GM21360 (cell line): ENCODE data around the gene RXRB.
"Not testable (repeated sequence)": the region's sequence is repeated elsewhere in the genome, so short reads cannot be mapped to it uniquely, and the experiment has no call there.

Source experiments
- ATAC-seq: cut with Tn5 transposase; IDR thresholded peaks from one replicate; pipeline ENCODE4 v1.9.1; 2021; ENCODE audit warnings: mild to moderate bottlenecking, moderate library complexity; ENCODE audit not compliant: unreplicated experiment

The RXRB gene

DNA sequence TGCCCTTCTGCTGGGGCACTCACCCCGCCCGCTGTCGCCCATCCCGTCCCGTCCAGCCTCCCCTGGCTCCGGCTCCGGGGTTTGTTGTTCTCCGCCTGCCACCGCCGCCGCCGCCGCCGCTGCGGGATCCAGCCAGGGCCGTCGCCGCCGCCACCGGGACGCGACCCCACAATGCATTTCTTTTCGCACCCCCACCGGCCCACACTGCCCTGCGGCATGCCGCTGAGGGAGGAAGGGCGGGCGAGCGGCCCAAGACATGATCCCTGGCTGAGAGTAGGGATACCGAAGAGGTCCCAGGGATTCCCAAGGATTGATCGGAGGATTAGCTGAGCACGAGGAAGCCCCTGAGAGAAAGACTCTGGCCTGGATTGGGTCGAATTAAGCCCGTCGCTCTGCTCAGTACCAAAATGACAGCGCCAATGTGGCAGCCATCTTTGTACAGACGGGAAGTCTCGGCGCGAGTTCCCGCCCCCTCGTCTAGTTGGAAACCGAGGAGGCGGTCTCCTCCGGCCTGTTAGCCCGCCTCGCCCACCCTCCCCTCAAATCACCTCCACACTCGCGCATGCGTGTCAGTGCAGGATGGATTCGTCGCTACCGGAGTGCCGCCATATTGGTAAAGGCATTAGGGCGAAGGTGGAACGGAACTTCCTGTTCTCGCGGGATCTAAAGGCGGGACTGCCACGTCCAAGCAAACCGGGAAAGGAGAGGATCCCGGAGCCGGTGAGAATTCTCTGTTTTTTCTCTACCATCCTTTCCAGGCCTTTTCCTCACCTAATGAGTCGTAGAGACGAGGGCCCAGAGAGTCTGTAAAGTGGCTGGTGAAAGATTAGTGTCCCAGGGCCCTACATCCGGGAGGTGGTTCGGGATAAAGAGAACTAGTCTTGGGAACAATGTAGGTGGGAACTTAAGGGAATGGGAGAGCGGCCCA, at the start of gene RXRB, which contains the start of gene SLC39A7:
TSS of gene RXRB (minus strand) at position 447 of the 928 bp plus-strand sequence. CDS start at position 258, 189 bp downstream.
TSS of gene SLC39A7 (plus strand) at position 649 of the 928 bp plus-strand sequence. CDS start 379 bp downstream, outside the sequence.
- ATAC-seq = peak; percentile 47

DNA sequence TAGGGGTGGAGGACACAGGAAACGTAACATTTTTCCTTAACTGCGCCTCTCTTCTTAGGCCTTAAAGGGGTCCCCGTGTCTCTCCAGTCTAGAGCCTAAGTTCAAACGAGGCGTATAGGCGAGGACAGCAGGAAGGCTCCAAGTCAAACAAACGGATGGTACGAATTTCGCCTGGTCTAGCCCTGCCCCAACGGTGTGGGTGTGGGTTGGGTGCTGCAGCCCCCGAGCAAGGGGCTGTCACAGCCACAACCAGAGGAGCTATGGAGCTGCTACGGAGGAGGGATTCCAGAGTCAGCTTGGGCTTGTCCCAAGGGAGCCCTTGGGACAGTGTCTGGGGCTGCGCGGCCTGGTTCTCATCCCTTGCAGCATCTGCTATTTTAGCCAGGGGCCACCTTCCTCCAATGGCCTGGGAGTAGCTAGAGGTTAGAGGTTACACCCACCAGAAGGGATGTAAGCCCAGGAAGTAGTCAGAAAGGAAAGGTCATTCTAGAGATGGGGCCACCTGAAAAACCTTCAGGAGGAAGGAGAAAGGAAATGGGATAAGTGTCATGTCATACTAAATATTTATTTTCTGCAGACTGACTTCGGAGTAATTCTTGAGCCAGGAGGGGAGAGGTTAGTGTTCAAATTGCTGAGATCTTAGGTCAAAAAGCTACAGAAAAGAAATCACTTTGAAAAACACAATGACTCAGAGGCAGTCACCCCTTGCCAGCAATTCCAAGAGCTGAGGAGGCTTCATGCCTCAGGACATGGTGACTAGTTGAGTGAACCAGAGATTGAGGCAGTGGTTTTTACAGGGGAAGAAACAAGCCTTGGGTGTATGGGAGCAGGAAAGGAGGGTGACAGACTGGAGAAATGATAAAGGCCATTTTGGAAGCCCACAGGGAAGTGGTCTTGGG, 49.5 kb upstream of the RXRB start:
- no peak for ATAC-seq

DNA sequence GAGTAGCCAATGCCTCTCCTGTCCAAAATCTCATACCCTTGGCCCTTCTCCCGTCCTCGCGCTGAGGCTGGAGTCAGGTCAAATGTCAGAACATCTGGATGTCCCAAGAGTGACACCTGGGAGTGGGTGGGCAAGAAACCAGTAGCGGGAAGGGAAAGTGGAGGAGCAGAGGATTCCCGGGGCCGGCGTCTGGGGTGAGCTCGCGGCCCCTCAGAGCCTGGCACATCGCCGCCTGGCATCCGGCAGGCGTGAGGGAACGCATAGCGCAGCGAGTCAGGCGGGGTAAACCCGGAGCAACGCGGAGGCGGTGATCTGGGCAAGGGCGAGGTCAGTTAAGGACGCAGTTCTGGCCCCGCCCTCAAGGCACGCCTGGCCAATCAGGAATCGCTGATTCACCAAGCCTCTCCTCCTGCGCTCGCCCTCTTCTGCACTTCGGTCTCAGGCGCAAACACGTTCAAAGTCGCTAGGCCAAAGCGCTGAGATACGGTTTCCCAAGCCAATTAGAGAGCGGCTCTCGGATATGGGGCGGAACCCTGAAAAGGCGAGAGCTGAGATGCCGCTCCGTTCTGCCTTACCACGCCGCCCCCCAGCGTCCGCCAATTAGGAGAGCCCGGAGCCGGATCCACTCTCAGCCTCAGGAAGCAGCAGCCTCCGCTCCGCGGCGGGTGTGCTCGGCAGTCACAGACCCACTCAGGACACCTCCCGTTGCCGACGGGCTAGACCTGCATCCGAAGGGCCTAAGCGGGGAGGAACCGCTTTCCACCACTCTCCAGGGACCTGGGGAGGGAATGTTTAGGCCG, 48.7 kb upstream of the RXRB start:
- peak; percentile 87 for ATAC-seq

DNA sequence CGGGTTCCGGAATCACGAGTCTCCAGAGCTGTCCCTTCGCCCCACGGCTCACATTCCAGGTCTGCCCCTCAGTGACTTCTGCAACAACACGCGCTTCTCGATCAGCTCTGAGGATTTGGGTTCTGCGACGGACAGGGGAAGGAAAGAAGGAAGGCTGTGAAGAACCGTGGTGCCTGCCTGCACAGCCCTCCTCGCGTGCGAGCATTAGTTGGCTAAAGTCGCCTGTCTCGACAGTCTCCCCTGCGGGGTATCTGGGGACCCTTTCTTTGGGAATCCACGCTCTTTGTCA, 48.1 kb upstream of the RXRB start:
- peak; percentile 11 for ATAC-seq

GRCh38 chr6:33247977-33248642, 47.6 kb upstream of the RXRB start:
- peak; percentile 45 for ATAC-seq

DNA sequence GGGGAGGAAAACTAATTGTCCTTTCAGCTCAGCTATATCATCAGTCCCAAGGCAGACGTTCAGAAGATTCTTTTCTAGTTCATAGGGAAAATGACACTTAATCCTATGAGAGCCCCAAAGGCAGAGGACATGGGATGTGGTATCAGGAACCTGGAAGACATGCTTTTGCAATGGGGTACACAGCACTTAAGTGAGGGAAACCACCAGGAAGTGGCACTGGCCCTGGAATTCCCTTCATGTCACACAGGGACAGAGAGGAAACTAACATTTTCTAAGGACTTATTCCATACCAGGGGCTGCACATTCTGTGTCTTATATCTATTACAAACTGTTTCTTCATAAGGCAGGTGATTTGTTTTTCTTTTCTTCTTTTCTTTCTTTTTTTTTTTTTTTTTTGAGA, 43.0 kb upstream of the RXRB start:
- ATAC-seq = no peak

GRCh38 chr6:33241968-33242367, 41.5 kb upstream of the RXRB start:
- no peak for ATAC-seq

GRCh38 chr6:33237741-33238140, 37.3 kb upstream of the RXRB start:
- ATAC-seq = no peak

DNA sequence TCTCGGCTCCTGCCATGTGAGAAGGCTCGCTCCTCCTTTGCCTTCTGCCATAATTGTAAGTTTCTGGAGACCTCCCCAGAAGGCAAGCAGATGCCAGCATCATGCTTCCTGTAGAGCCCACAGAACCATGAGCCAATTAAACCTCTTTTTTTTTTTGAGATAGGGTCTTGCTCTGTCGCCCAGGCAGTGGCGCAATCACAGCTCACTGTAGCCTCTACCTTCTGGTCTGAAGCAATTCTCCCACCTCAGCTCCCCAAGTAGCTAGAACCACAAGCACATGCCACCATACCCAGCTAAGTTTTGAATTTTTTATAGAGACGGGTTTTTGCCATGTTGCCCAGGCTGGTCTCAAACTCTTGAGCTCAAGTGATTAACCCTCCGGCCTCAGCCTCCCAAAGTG, 36.4 kb upstream of the RXRB start:
- ATAC-seq = no peak

- no peak for ATAC-seq
Measured at GRCh38 chr6:33236328-33236727, 35.9 kb upstream of the RXRB start.

GRCh38 chr6:33235221-33235634, 34.8 kb upstream of the RXRB start:
- ATAC-seq = no peak

GRCh38 chr6:33226503-33227120, 26.1 kb upstream of the RXRB start:
- not testable (repeated sequence) for ATAC-seq

GRCh38 chr6:33217681-33218080, 17.2 kb upstream of the RXRB start:
- no peak for ATAC-seq

DNA sequence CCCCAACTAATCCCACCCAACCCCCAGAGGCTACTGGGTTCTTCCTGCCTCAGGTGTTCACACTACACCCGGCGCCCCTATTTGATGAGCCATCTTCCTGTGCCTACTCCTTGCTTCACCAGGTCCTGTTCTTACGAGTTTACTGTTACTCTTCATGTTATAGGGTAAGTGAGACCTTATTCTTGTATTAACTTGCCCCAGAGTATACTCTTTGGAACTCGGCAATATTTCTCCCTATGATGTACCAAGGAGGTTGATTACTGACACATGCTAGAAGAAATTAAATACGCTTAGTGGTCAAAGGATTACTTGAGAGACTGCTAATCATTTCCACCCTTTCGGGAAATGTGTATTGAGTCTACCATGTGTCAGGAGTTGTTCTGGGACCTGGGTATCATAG, 16.8 kb upstream of the RXRB start:
- ATAC-seq = no peak

- no peak for ATAC-seq
Measured at GRCh38 chr6:33216117-33216649, 15.7 kb upstream of the RXRB start.

DNA sequence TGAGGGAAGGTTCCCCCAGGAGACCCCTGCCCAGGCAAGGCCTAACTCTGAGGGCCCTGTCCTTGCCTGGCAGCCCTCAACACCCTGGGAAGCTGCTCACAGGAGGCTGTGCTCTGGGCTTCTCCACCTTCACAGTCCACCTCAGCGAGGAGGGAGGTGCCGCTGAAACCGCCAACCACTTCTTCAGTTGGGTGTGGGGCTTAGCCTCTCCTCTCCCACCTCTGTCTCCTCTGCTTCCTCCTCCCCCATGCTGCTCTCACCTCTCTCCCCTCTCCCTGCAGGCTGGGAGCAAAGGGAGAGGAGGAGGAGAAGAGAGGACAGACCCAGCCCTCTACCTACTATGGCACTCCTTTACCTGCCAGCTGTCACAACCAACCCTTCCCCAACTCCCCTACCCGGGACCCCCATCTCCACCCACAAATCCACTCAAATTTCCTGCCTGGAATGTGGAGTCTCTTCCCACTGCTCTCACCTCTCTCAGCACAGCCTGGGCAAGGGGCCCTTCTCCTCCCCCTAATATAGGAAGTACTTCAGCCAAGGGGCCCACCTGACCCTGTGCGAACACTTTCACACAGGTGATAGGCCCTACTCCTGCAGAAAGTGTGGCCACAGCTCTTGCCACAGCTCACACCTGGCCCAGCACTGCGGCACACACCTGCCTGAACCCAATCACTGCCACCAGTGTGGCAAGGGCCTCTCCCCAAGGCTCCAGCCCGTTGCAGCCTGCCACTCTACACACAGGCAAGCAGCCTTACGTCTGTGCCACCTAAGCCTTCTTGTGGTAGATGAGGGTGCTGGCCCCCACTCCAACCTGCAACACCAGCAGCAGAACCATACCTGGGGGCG, 15.0 kb upstream of the RXRB start:
- ATAC-seq = no peak

GRCh38 chr6:33213989-33214335, 13.5 kb upstream of the RXRB start:
- ATAC-seq = no peak

GRCh38 chr6:33213166-33213988, 12.9 kb upstream of the RXRB start:
- ATAC-seq = no peak
